Measurements from ENCODE around the gene BHMT. TPM values are rescaled to one million over a fixed set of nuclear protein-coding genes. Genes with fewer than 3 reads are reported as not detected.

The BHMT gene
- total RNA-seq, 6 experiments from 2014 or later = not detected

GRCh38 chr5:79107020-79107796 is 4.4 kb upstream of the BHMT start:
- Mint-ChIP-seq H3K4me1 (ENCODE audit: low read depth) (peaks cover 14% of the 10 kb centered on the region), H3K4me3 (no peak overlapping the region; the same call in 1 of the 2 replicates), H3K36me3 (ENCODE audit: low read depth) (no peaks in the 10 kb centered on the region), H3K9me3 (no peaks in the 10 kb centered on the region), H3K27ac (no peak overlapping the region), H3K27me3 (ENCODE audit: insufficient read depth) (peaks cover 26% of the 10 kb centered on the region)
- no peak for TF ChIP-seq CTCF (IDR thresholded peaks at IDR 0.05)
- peak; percentile 19 for DNase-seq

GRCh38 chr5:79108086-79108485 is 3.5 kb upstream of the BHMT start:
- peaks cover 28% of the 10 kb centered on the region for H3K27me3 Mint-ChIP-seq (ENCODE audit: insufficient read depth)
- peaks cover 14% of the 10 kb centered on the region for H3K4me1 Mint-ChIP-seq (ENCODE audit: low read depth)
- H3K4me3 Mint-ChIP-seq = no peak overlapping the region
- no peak overlapping the region for H3K27ac Mint-ChIP-seq
- H3K36me3 Mint-ChIP-seq (ENCODE audit: low read depth) = no peaks in the 10 kb centered on the region
- no peak for DNase-seq
- H3K9me3 Mint-ChIP-seq = no peaks in the 10 kb centered on the region
- no peak for TF ChIP-seq CTCF (IDR thresholded peaks at IDR 0.05)

GRCh38 chr5:79108792-79109191 is 2.8 kb upstream of the BHMT start:
- peaks cover 14% of the 10 kb centered on the region for H3K4me1 Mint-ChIP-seq (ENCODE audit: low read depth)
- TF ChIP-seq CTCF (IDR thresholded peaks at IDR 0.05) = no peak
- H3K4me3 Mint-ChIP-seq = no peak overlapping the region
- DNase-seq = no peak
- H3K9me3 Mint-ChIP-seq = no peaks in the 10 kb centered on the region
- no peak overlapping the region for H3K27ac Mint-ChIP-seq
- no peaks in the 10 kb centered on the region for H3K36me3 Mint-ChIP-seq (ENCODE audit: low read depth)
- peaks cover 26% of the 10 kb centered on the region for H3K27me3 Mint-ChIP-seq (ENCODE audit: insufficient read depth)

- H3K4me1 Mint-ChIP-seq (ENCODE audit: low read depth) = peaks cover 14% of the 10 kb centered on the region
- peak; percentile 52 for TF ChIP-seq CTCF (IDR thresholded peaks at IDR 0.05)
- H3K27me3 Mint-ChIP-seq (ENCODE audit: insufficient read depth) = peaks cover 27% of the 10 kb centered on the region
- no peaks in the 10 kb centered on the region for H3K9me3 Mint-ChIP-seq
- no peak for DNase-seq
- no peak overlapping the region for H3K4me3 Mint-ChIP-seq
- no peaks in the 10 kb centered on the region for H3K36me3 Mint-ChIP-seq (ENCODE audit: low read depth)
- H3K27ac Mint-ChIP-seq = no peak overlapping the region
These were observed 1.8 kb upstream of the BHMT start for GRCh38 chr5:79109527-79110492.

GRCh38 chr5:79111960-79112702 is 522 bp downstream of the BHMT start:
- no peak for DNase-seq
- Mint-ChIP-seq H3K27me3 (ENCODE audit: insufficient read depth) (peaks cover 27% of the 10 kb centered on the region), H3K4me3 (no peak overlapping the region), H3K27ac (no peak overlapping the region), H3K36me3 (ENCODE audit: low read depth) (no peaks in the 10 kb centered on the region), H3K9me3 (no peaks in the 10 kb centered on the region), H3K4me1 (ENCODE audit: low read depth) (peaks cover 9% of the 10 kb centered on the region)
- no peak for TF ChIP-seq CTCF (IDR thresholded peaks at IDR 0.05)

Data from HFFc6 (cell line).